HG02759 (cell line): ENCODE measurements around the gene RINL.

ENCODE experiments used
- ATAC-seq: cut with Tn5 transposase; IDR thresholded peaks from one replicate; pipeline ENCODE4 v1.9.1; 2021; ENCODE audit warnings: mild to moderate bottlenecking, moderate library complexity; ENCODE audit not compliant: unreplicated experiment

RINL gene

GRCh38 chr19:38850436-38850975, 27.6 kb downstream of the RINL start:
- ATAC-seq, result peak; percentile 64

DNA sequence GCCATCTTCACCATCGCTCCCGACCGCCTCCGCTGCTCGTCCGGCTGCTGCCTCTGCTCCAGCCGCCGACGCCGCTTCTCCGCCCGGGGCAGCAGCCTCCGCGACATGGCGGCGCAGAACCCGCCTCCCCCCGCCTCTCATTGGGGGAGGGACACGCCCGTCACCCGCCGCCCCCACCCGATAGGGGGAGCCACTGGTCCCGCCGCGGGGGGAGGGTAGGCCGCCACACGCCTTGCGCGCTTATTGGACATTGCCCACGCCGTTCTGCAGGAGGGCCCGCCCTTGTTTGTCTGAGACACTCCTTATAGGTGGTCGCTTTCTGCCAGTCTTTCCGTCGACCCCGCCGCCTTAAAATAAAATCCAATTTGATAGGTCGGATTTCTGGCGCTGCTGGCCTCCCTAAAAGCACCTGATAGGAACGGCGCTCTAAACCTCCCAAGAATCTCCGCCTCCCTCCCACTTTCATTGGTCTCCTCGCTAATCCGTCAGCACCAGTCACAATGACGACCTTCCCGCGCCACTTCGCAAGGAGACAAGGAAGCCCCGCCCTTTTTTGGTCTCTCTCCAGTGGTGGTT, 28.1 kb downstream of the RINL start, which contains the start of gene HNRNPL:
HNRNPL (minus strand) TSS at position 127 of the 576 bp plus-strand sequence; CDS start at position 107, 20 bp downstream.
- ATAC-seq, result peak; percentile 57

DNA sequence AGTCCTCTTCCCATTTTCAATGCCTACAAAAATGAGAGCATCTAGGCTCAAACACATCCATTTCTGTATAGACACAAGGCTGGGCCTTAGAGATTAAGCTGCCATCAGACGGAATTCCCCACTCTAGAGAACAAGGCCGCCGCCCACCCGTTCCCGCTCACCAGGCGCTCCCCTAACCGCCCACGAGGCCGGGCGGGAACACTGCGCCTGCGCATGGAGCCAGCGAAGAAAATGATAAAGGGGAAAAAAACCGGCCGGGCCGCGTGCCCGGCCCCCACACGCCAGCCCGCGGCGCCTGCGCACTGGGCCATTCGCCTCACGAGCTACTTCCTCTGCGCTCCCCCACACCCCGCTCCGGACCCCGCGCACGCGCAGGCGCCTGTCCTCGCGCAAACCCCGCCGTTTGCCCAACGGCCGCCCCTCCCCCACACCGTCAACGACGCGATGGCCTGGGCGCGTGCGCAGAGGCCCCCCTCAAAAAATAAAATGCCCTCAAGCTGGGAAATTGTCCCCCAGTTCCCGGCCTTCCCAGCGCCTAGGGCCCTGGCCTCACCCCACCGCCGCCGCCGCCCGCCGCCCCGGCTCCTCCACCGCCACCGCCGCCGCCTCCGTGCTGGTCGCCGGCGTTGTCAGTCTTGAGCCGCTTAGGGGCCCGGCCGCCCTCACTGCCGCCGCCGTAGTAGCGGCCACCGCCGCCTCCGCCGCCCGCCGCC, 28.8 kb downstream of the RINL start:
- ATAC-seq, result peak; percentile 38

DNA sequence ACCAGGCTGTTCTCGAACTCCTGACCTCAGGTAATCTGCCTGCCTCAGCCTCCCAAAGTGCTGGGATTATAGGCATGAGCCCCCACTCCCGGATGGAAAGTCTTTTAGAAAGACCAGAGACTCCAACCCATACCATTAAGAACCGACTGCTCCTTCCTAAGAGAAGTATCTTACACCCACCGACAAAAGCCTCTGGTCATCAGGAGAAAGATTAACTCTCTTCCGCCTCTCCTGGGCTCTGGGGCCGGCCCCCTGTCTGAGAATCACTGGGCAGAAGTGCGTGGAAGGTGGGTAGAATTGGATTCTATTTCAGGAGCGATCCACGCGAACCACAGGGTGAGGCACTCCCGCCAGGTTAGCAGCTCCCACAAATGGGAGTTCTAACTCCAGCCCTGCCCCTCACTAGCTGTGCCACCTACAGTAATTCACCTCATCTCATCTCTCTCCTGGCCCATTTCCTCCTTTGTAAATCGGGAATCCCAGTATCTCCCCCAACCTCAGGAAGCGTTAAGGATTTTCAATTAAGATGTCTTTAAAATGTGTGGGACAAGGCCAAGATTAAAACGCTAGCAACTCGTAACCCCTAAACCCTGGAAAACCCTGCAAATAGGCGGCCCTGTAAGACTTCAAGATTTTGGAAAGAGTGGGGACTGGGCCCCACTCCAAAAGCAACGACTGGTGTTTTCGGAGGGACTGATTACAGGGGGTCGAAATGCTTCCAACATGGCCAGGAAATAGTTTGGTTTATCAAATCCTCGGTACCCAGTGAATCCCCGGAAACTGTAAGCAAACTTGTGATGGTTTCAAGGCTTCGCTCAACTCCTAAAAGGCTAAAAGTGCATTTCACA, 29.6 kb downstream of the RINL start:
- ATAC-seq, result no peak

DNA sequence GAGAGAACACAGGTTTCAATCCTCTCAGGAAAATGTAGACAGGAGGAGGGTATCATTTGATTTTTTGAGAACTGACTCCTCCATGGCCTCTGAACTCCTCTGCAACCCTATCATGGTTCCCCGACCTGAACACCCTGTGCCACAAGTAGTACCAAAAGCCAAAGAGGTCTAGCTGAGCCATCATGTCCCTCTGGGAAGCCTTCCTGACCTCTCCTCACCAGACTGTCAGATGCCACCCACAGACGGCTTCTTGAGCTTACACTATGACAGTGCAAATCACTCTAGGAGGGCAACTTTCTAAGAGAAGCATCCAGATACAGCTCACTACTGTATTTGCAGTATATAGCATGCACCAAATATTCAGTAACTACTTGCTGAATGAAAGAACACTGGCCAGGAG, 32.0 kb downstream of the RINL start:
- no peak for ATAC-seq

DNA sequence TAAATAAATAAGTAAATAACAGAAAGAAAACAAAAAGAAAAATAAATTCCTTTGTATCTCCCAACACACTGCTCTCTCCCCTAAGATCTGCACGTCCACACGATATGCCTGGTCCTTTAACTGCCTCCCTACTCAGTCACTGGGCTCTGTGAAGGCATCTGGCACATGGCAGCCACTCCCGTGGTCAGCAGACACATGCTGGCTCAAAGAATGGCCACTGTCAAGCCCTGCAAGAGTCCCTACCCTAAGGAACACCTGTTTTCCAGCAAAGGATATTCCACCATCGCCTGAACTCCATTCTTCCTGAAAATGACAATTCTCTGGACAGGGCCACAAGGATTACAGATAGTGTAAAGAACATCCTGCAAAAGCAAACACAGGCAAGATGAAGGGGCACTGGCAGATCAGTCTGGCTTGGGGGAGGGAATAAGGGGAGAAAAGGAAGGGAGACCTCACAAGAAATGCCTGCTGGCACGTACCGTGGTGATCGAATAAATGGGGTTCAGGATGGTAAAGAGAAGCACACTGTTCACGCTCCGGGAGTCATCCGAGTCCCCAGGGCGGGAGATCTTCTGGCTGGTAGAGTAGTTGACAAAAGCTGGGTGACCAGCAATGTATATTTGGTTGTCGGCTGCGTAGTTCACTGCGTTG, 32.6 kb downstream of the RINL start:
- no peak for ATAC-seq

DNA sequence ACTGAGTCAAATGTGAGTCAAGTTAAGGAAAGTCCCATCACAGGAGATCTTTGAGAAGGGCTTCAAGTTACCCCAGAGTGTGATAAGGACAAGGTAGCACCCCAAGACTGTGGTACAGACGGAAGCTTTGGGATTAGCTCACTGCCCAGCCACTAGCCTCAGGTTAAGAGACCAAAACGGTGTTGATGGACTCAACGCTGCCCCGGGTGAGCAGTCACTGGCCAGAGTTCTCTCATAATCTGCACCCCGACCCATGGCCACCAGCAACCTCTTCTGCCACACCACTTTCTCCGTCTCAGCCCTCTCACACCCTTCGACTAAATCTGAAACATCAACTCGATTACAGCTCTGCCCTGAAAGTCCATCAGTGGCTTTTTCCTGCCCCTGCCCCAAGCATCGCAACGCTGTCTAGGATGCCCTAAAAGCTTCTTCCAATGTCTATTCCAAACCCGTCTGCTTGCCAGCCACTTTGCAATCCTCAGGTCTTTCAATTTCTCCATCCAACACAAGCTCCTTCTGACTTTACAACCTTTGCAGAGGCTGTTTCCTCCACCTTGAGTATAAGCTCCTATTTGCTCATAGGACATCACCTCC, 33.9 kb downstream of the RINL start:
- no peak for ATAC-seq

DNA sequence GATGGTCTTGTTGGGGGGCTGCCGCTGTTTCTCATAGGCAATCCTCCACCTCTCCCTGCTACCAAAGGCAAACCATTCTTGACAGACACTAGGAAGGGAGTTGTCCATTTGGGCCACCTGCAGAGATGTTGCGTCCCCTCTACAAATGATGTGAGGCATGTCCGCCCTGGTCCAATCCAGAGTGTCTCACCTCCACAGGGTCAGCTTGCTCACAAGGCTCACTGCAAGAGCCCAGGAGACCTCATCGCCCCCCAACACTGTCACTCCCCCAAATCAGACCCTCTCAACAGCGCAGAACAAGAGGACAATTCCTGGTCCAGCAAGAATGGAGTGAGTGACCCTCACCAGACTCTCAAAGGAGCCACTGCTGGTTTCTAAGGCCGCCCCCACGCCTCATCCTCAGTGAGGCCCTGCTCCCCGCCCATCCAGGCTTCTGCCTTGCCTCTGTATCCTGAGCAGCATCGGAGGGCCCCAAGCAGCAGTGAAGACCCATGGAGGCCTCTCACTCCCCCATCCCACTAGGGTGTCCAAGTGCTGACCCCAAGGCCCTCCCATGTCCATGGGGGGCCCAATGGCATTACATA, 34.8 kb downstream of the RINL start:
- no peak for ATAC-seq

GRCh38 chr19:38842439-38843174, 35.5 kb downstream of the RINL start:
- no peak for ATAC-seq

DNA sequence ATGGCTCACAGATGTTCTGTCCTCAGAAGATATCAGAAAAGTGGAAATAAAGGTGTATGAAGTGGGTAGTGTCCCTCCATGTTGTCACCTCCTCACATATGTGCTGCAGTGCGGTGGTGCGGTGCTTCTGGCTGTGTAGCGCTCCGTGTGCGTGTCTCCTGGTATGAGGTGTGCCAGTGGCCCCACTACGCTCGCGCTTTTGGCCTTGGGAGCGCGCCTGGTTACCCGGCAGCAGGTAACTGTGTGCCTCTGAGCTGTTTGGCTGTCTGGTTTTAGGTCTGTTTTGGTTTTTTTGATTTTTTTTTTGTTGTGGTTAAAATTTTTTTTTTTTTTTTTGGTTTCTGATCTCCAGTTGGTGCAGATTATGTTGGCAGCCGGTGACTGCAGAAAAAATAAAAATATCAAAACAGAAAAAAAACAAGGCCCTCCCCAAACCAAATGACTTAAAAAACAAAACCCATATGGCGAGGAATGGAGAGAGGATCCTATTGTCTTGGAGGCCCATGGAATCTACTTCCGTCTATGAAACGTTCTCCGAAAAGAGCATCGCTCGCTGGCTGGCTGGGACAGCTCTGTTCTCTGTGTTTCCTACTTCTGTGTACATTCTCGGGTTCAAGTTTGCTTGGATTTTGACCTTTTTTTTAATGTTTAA, 36.2 kb downstream of the RINL start:
- ATAC-seq, result no peak

DNA sequence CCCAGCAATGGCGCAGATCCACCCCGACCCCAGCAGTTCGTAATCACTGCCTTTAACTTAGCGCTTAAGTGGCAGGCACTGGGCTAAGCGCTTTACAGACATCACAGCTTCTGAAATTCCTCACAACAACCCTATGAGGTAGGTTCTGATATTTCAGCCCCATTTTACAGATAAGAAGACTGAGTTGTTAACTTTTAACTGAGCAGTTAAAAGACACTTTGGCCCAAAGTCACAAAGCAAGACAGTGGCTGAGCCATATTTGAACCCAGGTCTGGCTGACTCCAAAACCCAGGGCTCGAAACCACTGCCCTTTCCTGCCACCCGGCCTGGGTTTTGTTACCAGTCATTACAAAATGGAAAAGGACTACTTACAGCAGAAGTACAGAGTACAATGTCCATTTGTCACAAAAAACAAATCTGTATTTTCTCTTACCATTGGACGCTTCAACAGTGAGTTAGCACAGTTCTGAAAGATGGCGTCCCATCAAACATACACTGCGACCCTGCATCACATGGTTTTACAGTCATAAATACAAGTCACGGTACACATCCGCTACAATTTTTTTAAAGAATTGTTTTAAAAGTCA, 36.8 kb downstream of the RINL start:
- ATAC-seq, result no peak

DNA sequence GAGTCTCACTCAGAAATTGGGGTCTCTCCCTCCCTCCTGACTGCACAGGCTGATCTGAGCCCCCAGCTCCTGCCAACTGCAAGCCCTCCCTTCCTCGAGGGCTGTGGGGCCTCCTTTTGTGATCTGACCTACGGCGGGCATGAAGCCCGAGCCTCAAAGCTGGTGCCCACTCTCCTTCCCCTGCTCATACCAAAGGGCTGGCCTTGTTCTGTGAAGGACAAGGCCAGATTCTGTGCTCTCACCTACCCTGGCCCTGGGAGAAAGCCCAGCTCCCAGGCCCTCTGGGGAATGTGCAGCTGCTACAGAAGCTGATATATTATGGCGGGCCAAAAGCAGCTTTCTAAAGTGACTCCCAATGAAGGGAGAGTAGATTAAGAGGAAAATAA, 37.5 kb downstream of the RINL start:
- no peak for ATAC-seq

DNA sequence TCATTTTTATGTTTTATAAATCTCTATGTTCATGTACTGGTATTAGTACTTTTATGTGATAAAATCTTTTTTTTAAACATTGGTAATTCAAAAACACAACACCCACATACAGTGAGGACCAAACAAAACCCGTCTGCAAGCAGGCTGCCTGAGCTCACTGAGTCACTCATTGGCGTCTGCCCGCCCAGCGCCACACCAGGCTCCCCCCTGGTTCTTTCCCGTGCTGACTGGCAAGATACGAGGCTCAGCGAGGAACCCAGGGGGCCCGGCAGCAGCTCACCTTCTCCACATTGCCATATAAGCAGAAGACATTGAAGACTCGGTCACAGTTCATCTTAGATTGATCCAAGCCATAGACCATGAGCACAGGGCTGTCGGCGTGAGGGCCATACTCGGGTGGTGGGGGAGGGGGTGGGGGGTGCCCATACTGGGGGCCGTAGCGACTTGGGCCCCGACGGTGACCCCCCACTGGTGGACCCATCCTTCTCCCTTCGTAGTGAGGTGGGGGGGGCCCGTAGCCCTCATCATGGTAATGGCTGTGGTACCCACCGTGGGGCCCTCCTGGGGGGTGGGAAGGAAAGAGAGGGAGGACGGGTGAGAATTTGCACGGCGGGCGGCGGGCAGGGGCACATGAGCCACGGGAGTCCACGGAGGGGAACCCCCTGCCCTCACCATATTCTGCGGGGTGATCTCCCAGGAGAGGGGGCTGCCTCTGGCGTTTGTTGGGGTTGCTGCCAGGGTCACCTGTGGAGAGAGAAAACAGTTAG, 38.1 kb downstream of the RINL start:
- no peak for ATAC-seq

GRCh38 chr19:38838986-38839761, 38.9 kb downstream of the RINL start:
- ATAC-seq, result no peak

DNA sequence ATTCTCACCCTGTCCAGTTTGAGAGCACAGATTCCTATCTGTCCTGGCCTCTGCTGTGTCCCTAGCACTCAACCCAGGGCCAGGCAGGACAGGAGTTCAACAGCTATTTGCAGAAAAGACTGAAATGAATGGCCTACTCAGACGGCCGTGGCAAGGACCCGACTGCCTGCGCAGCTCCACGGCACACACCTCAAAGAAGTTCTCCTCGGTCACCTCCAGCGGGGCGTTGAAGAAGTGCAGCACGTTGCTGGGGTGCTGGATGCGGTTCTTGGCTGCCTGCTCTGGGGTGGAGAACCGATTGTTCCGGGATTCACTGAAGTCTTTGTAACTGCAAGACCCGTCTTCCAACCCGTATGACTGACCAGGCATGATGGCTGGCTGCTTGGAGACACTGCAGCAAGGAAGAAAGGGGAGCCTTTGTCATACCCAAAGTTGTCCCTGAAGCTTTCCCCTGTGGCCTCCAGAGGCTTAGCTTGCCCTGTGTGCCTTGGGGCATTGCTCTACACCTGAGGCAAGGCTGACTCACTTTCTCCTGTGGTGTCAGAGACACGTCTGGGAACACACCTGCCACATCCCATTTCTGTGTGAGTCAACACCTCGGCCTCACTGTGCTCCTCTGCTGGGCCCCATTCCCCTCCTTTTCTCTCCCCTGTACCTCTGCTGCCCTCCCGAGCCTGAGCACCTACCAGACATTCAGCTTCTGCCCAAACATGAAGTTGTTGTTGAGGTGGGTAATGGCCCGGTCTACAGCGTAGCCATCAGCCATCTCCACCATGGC, 39.7 kb downstream of the RINL start:
- no peak for ATAC-seq

GRCh38 chr19:38837656-38838121, 40.4 kb downstream of the RINL start:
- ATAC-seq, result no peak
